ENCODE results near the gene MAP1LC3B2.

DNA sequence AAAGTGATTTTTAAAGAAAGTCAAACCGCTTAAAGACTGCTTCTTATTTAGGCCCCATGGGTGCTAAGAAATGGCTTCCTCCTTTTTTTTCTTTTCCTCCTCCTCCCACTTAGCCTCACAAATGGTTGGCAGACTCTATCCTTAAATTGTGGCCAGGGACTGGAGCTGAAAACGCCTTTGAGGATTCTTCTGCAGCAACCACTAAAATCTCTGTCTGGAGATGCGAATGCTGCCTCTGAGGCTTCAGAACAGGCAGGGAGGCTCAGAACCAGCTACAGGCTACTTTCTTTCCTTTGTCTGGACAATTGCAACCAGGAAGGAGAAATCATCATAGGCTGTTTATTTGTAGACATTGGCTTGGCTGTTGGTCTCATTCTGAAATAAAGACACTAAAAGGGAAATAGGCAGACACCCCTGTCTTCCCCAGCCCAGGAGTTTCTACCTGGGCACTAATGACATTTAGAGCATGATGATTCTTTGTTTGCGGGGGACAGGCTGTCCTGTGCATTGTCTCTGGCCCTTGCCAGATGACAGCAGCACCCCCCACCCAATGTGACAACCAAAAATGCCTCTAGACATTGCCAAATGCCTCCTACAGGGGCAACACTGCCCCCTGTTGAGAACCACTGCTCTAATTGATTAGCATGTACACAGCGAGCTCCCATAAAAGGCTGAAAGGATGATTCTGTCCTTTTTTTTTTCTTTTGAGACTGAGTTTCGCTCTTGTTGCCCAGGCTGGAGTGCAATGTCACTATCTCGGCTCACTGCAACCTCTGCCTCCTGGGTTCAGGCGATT, 50.3 kb downstream of the MAP1LC3B2 start:
- TF ChIP-seq POLR2AphosphoS5 (IDR thresholded peaks at IDR 0.05): no peak
- TF ChIP-seq POLR2A (IDR thresholded peaks at IDR 0.05): no peak
